ENCODE data around the gene POR.

Gene POR

DNA sequence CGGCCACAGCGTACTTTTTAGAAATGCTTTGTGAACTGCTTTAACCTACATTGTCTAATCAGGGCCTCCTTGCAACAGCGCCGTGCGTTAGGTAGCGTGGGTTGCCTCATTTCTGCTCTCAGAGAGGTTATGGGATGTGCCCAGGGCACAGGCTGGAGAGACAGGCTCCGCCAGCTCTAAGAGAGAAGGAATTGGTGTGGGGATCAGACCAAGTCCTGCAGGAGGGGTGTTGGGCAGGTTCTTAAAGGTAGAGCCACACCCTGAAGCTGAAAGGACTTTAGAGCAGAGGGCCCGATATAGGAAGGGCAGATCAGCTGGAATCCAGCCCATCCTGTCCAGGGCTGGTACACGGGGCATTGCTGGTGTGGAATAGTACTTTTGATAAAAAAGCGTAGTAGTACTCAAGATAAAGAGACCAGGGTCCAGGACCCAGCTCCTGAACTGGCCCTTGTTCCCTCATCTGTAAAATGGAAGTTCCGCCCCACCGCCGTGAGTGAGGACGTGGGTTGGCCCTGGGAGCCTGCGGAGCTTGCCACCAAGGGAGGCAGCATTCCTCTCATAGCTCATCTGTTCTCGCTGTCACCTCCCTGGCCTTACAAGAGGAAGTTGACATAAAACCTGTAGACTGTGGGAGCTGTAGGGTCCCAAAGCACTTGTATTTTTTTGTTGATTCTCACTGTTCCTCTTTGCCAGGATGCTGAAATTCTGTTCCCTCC, 42.2 kb downstream of the POR start:
- CTCF ChIA-PET, result no interaction called here
- TF ChIP-seq ZNF384 (IDR thresholded peaks at IDR 0.05) (no peak), SP1 (IDR thresholded peaks at IDR 0.05) (no peak), NFRKB (IDR thresholded peaks at IDR 0.05) (no peak), L3MBTL2 (conservative IDR thresholded peaks at IDR 0.05) (no peak), SUZ12 (IDR thresholded peaks at IDR 0.05) (no peak), BHLHE40 (IDR thresholded peaks at IDR 0.05; ENCODE audit: borderline replicate concordance) (no peak), LEF1 (IDR thresholded peaks at IDR 0.05; ENCODE audit: borderline replicate concordance) (no peak), TARDBP (IDR thresholded peaks at IDR 0.05) (no peak), HDGF (IDR thresholded peaks at IDR 0.05; ENCODE audit: borderline replicate concordance) (no peak), CTBP1 (IDR thresholded peaks at IDR 0.05; ENCODE audit: borderline replicate concordance) (no peak), ARNT (IDR thresholded peaks at IDR 0.05) (no peak), FOXM1 (IDR thresholded peaks at IDR 0.05; ENCODE audit: borderline replicate concordance) (no peak), FOXK2 (IDR thresholded peaks at IDR 0.05) (no peak), FOXA1 (IDR thresholded peaks at IDR 0.05) (no peak), ELF4 (IDR thresholded peaks at IDR 0.05) (no peak)
- TF ChIP-seq, protein P1, sequence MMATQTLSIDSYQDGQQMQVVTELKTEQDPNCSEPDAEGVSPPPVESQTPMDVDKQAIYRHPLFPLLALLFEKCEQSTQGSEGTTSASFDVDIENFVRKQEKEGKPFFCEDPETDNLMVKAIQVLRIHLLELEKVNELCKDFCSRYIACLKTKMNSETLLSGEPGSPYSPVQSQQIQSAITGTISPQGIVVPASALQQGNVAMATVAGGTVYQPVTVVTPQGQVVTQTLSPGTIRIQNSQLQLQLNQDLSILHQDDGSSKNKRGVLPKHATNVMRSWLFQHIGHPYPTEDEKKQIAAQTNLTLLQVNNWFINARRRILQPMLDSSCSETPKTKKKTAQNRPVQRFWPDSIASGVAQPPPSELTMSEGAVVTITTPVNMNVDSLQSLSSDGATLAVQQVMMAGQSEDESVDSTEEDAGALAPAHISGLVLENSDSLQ (IDR thresholded peaks at IDR 0.05), result no peak
- no peak for DNase-seq (ENCODE audit: extremely low spot score)
- POLR2A ChIA-PET, result interaction anchor here (1.5 kb wide), 1 partner anchor 13 kb away, joined by 6 read pairs; no protein-coding TSS in a partner anchor

DNA sequence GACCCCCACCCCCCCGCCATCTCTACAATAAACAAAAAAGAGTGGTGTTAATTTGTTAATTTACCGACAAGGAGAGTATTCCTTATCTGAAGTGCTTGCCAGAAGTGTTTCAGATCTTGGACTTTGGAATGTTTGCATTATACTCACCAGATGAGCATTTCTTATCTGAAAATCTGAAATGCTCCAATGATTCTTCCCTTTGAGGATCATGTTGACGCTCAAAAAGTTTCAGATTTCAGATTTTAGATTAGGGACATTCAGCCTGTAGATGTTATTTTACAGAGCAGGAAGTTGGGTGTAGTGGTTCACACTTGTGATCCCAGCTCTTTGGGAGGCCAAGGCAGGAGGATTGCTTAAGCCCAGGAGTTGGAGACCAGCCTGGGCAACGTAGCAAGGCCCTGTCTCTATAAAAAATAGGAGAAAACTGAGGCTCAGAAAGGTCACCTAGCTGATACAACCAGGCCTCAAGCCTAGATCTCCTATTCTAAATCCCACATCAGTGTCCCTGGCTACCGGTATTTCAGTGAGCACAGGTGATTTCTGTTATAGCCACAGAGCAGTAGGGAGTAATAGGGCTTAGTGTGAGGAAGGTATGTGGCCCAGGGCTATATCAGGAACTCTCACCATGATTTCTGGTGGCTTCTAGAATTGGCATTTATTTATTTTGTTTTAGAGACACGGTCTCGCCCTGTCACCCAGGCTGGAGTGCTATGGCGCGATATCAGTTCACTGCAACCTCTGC, 44.0 kb downstream of the POR start:
- CTCF ChIA-PET, result no interaction called here
- TF ChIP-seq FOXM1 (IDR thresholded peaks at IDR 0.05; ENCODE audit: borderline replicate concordance) (no peak), FOXA1 (IDR thresholded peaks at IDR 0.05) (no peak), SUZ12 (IDR thresholded peaks at IDR 0.05) (no peak), CTBP1 (IDR thresholded peaks at IDR 0.05; ENCODE audit: borderline replicate concordance) (no peak)
- POLR2A ChIA-PET, result interaction anchor here (1.0 kb wide), 1 partner anchor 11 kb away, joined by 3 read pairs; no protein-coding TSS in a partner anchor
- no peak for DNase-seq (ENCODE audit: extremely low spot score)

DNA sequence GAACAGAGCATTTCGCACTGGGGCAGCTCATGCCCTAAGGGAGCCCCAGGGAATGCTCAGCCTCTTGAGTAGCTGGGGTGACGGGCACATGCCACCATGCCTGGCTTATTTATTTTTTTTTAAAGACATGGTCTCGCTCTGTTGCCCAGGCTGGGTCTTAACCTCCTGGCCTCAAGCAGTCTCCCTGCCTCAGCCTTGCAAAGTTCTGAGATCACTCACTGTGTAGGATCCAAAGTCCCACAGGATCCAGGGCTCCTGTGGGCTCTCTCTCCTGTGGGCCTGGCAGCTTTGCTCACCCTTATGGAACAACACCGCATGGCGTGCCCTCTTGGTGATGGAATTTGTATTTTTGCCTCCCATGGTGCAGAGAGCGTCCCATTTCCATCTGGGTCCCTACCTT, 45.4 kb downstream of the POR start:
- DNase-seq (ENCODE audit: extremely low spot score), result no peak
- no peak for TF ChIP-seq FOXK2 (IDR thresholded peaks at IDR 0.05)
- TF ChIP-seq ELF4 (IDR thresholded peaks at IDR 0.05), result no peak
- CTCF ChIA-PET, result interaction anchor here (0.7 kb wide), 1 partner anchor 95 kb away, joined by 4 read pairs; no protein-coding TSS in a partner anchor
- POLR2A ChIA-PET, result no interaction called here

DNA sequence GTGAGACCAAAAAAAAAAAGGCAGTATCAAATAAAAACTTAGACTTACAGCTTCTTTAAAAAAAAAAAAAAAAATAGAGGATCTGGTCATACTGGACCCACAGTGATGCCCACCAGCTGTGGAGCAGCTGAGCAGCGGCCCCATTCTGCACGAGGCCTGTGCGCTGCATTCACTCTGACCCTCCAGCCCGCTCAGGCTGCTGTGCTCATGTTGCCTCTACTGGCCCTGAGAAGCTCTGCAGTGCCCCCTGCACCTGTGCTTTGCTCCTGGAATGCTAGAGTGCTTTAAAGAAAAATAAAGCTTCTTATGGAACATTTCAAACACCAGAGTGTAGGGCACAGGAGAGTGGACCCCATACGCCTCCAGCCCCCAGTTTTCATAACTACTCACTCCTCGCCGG, 46.3 kb downstream of the POR start:
- POLR2A ChIA-PET, result no interaction called here
- TF ChIP-seq BHLHE40 (IDR thresholded peaks at IDR 0.05; ENCODE audit: borderline replicate concordance), result no peak
- TF ChIP-seq FOXM1 (IDR thresholded peaks at IDR 0.05; ENCODE audit: borderline replicate concordance), result no peak
- TF ChIP-seq L3MBTL2 (conservative IDR thresholded peaks at IDR 0.05), result no peak
- TF ChIP-seq CTBP1 (IDR thresholded peaks at IDR 0.05; ENCODE audit: borderline replicate concordance), result no peak
- TF ChIP-seq FOXK2 (IDR thresholded peaks at IDR 0.05), result no peak
- TF ChIP-seq FOXA1 (IDR thresholded peaks at IDR 0.05), result no peak
- no peak for TF ChIP-seq ZNF384 (IDR thresholded peaks at IDR 0.05)
- no peak for TF ChIP-seq ELF4 (IDR thresholded peaks at IDR 0.05)
- no peak for TF ChIP-seq ARNT (IDR thresholded peaks at IDR 0.05)
- no peak for TF ChIP-seq HDGF (IDR thresholded peaks at IDR 0.05; ENCODE audit: borderline replicate concordance)
- no peak for TF ChIP-seq TARDBP (IDR thresholded peaks at IDR 0.05)
- no peak for DNase-seq (ENCODE audit: extremely low spot score)
- CTCF ChIA-PET, result interaction anchor here (0.5 to 0.7 kb wide), 2 partner anchors 58 to 96 kb away, joined by 3 to 4 read pairs; no protein-coding TSS in a partner anchor

DNA sequence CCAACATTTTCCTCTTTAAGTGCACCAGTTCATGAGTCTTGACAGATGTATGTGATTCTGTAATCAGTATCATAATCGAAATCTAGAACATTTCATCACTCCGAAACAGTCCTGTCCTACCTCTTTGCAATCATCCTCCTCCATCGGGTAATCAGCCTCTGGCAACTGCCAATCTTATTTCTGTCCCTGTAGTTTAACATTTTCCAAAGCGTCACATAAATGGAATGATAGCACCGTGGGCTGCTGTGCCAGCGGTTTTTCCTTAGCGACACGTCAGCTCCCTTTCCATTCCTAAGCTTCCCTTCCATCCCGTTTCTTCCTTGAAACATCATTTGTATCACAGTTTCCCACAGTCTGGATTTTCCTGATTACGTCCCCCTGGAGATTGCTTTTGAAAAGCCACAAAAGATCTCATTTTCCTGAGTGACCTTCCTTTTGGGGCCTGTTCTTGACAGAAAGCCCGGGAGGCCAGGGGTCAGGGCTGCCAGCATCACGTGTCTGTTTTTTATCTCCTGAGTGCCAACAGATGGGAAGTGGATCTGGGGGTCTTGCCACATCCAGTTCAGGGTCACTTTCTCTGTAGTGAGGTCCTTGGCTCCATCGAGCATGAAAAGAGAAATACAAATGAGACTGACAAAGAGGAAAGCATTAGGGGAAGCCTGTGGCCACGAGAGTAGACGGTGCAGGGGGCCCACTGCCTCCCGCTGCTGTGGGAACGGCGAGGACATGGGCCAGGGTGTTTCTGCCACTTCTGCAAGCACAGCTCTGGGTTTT, 47.8 kb downstream of the POR start:
- POLR2A ChIA-PET, result no interaction called here
- no peak for TF ChIP-seq LEF1 (IDR thresholded peaks at IDR 0.05; ENCODE audit: borderline replicate concordance)
- TF ChIP-seq CTBP1 (IDR thresholded peaks at IDR 0.05; ENCODE audit: borderline replicate concordance), result no peak
- no peak for TF ChIP-seq NFRKB (IDR thresholded peaks at IDR 0.05)
- TF ChIP-seq FOXM1 (IDR thresholded peaks at IDR 0.05; ENCODE audit: borderline replicate concordance), result no peak
- TF ChIP-seq SUZ12 (IDR thresholded peaks at IDR 0.05), result no peak
- TF ChIP-seq ELF4 (IDR thresholded peaks at IDR 0.05), result no peak
- TF ChIP-seq BHLHE40 (IDR thresholded peaks at IDR 0.05; ENCODE audit: borderline replicate concordance), result no peak
- TF ChIP-seq ZNF384 (IDR thresholded peaks at IDR 0.05), result no peak
- TF ChIP-seq, protein P1 (IDR thresholded peaks at IDR 0.05), result no peak
- TF ChIP-seq ARNT (IDR thresholded peaks at IDR 0.05), result no peak
- TF ChIP-seq HDGF (IDR thresholded peaks at IDR 0.05; ENCODE audit: borderline replicate concordance), result no peak
- no peak for TF ChIP-seq TARDBP (IDR thresholded peaks at IDR 0.05)
- no peak for TF ChIP-seq FOXK2 (IDR thresholded peaks at IDR 0.05)
- TF ChIP-seq FOXA1 (IDR thresholded peaks at IDR 0.05), result no peak
- TF ChIP-seq SP1 (IDR thresholded peaks at IDR 0.05), result no peak
- TF ChIP-seq L3MBTL2 (conservative IDR thresholded peaks at IDR 0.05), result no peak
- DNase-seq (ENCODE audit: extremely low spot score), result no peak
- CTCF ChIA-PET, result no interaction called here

DNA sequence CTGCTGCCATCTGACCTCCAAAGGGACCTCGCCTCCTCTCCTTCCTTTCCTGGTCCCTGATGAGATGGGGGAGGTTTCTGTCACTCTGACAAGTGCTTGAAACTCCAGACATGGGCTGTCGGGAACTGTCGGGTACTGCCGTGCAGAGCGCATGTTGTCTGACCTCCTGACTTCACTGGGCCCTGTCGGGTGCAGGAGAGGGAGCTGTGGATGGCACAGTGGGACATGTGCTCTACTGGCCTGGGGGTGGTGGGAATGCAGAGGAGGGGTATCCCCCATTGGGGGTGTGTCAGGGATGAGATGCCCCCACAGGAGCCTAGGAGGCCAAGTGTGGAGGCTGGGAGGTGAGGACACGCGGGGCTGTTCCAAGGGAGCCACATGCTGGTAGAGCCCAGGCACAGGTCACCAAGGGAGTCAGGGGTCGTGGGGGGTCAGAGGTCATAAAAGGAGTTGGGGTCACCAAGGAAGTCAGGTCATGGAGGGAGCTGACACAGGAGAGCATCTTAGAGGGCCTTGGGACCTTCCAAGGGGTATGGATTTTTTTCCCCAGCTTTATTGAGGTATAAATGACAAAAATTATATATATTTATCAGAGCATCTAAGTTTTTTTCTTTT, 48.5 kb downstream of the POR start:
- POLR2A ChIA-PET, result no interaction called here
- DNase-seq (ENCODE audit: extremely low spot score), result no peak
- TF ChIP-seq CTBP1 (IDR thresholded peaks at IDR 0.05; ENCODE audit: borderline replicate concordance) (no peak), TARDBP (IDR thresholded peaks at IDR 0.05) (no peak), FOXK2 (IDR thresholded peaks at IDR 0.05) (no peak), ZNF384 (IDR thresholded peaks at IDR 0.05) (no peak), L3MBTL2 (conservative IDR thresholded peaks at IDR 0.05) (no peak), BHLHE40 (IDR thresholded peaks at IDR 0.05; ENCODE audit: borderline replicate concordance) (no peak), SP1 (IDR thresholded peaks at IDR 0.05) (no peak), HDGF (IDR thresholded peaks at IDR 0.05; ENCODE audit: borderline replicate concordance) (no peak), LEF1 (IDR thresholded peaks at IDR 0.05; ENCODE audit: borderline replicate concordance) (no peak), SUZ12 (IDR thresholded peaks at IDR 0.05) (no peak), NFRKB (IDR thresholded peaks at IDR 0.05) (no peak), FOXM1 (IDR thresholded peaks at IDR 0.05; ENCODE audit: borderline replicate concordance) (no peak), ARNT (IDR thresholded peaks at IDR 0.05) (no peak), ELF4 (IDR thresholded peaks at IDR 0.05) (no peak), FOXA1 (IDR thresholded peaks at IDR 0.05) (no peak)
- TF ChIP-seq, protein P1 (IDR thresholded peaks at IDR 0.05), result no peak
- CTCF ChIA-PET, result no interaction called here
